ENCODE measurements around the gene NTN4.
"Not testable (repeated sequence)": the region's sequence is repeated elsewhere in the genome, so short reads cannot be mapped to it uniquely, and the experiment has no call there.

Gene NTN4

GRCh38 chr12:95762123-95762785, 28.3 kb downstream of the NTN4 start:
- CTCF ChIA-PET: interaction anchor here (1.6 to 1.7 kb wide), 2 partner anchors 24 to 27 kb away, joined by 3 to 4 read pairs; no protein-coding TSS in a partner anchor
- no peak for DNase-seq (ENCODE audit: low read depth, low spot score)
- no peak overlapping the region for H3K4me3 ChIP-seq (ENCODE audit: low read depth, low read length)
- POLR2A ChIA-PET: no interaction called here
- no peak for TF ChIP-seq CTCF (IDR thresholded peaks at IDR 0.05; ENCODE audit: insufficient read depth, low read length, missing control alignments)

- CTCF ChIA-PET: interaction anchor here (1.6 kb wide), 1 partner anchor 28 kb away, joined by 4 read pairs; no protein-coding TSS in a partner anchor
- POLR2A ChIA-PET: no interaction called here
Measured at GRCh38 chr12:95760371-95760770, 30.2 kb downstream of the NTN4 start.

GRCh38 chr12:95759718-95760117, 30.8 kb downstream of the NTN4 start:
- TF ChIP-seq CTCF (IDR thresholded peaks at IDR 0.05; ENCODE audit: insufficient read depth, low read length, missing control alignments): no peak
- no peak overlapping the region for H3K4me3 ChIP-seq (ENCODE audit: low read depth, low read length)
- ChIA-PET CTCF (no interaction called here), POLR2A (no interaction called here)
- DNase-seq (ENCODE audit: low read depth, low spot score): no peak

More at GRCh38 chr12:95760371-95760770, 30.2 kb downstream of the NTN4 start:
- TF ChIP-seq CTCF (IDR thresholded peaks at IDR 0.05; ENCODE audit: insufficient read depth, low read length, missing control alignments): no peak
- H3K4me3 ChIP-seq (ENCODE audit: low read depth, low read length): no peak overlapping the region
- no peak for DNase-seq (ENCODE audit: low read depth, low spot score)

GRCh38 chr12:95759039-95759438, 31.5 kb downstream of the NTN4 start:
- no peak for TF ChIP-seq CTCF (IDR thresholded peaks at IDR 0.05; ENCODE audit: insufficient read depth, low read length, missing control alignments)
- POLR2A ChIA-PET: no interaction called here
- H3K4me3 ChIP-seq (ENCODE audit: low read depth, low read length): no peak overlapping the region
- DNase-seq (ENCODE audit: low read depth, low spot score): no peak
- CTCF ChIA-PET: no interaction called here

- POLR2A ChIA-PET: no interaction called here
- CTCF ChIA-PET: no interaction called here
- no peak for DNase-seq (ENCODE audit: low read depth, low spot score)
- no peak for TF ChIP-seq CTCF (IDR thresholded peaks at IDR 0.05; ENCODE audit: insufficient read depth, low read length, missing control alignments)
- H3K4me3 ChIP-seq (ENCODE audit: low read depth, low read length): no peak overlapping the region
Measured at GRCh38 chr12:95756362-95756761, 34.2 kb downstream of the NTN4 start.

- no peak for TF ChIP-seq CTCF (IDR thresholded peaks at IDR 0.05; ENCODE audit: insufficient read depth, low read length, missing control alignments)
- POLR2A ChIA-PET: no interaction called here
- no peak for DNase-seq (ENCODE audit: low read depth, low spot score)
Measured at GRCh38 chr12:95755261-95755865, 35.2 kb downstream of the NTN4 start.

GRCh38 chr12:95746062-95746461, 44.5 kb downstream of the NTN4 start:
- H3K4me3 ChIP-seq (ENCODE audit: low read depth, low read length); DNase-seq (ENCODE audit: low read depth, low spot score); POLR2A ChIA-PET: not testable (repeated sequence)
- CTCF ChIA-PET: interaction anchor here (0.9 kb wide), 1 partner anchor 13 kb away, joined by 3 read pairs; no protein-coding TSS in a partner anchor

More at GRCh38 chr12:95755261-95755865, 35.2 kb downstream of the NTN4 start:
- CTCF ChIA-PET: no interaction called here
- H3K4me3 ChIP-seq (ENCODE audit: low read depth, low read length): no peak overlapping the region
